HG02884 (cell line): ENCODE data around the gene EFCAB12.
"Not testable (repeated sequence)": the region's sequence is repeated elsewhere in the genome, so short reads cannot be mapped to it uniquely, and the experiment has no call there.

Experiments used
- ATAC-seq: cut with Tn5 transposase; IDR thresholded peaks from one replicate; pipeline ENCODE4 v1.9.1; 2021; ENCODE audit warnings: mild to moderate bottlenecking, moderate library complexity; ENCODE audit not compliant: unreplicated experiment

Gene EFCAB12

GRCh38 chr3:129399145-129399894 is 29.1 kb downstream of the EFCAB12 start:
- ATAC-seq, result peak; percentile 74

- no peak for ATAC-seq
Measured at GRCh38 chr3:129398803-129399144, 29.7 kb downstream of the EFCAB12 start.

- not testable (repeated sequence) for ATAC-seq
Measured at GRCh38 chr3:129393760-129394564, 34.5 kb downstream of the EFCAB12 start.

- no peak for ATAC-seq
Measured at GRCh38 chr3:129393271-129393670, 35.2 kb downstream of the EFCAB12 start.

- ATAC-seq, result not testable (repeated sequence)
Measured at GRCh38 chr3:129392106-129392887, 36.1 kb downstream of the EFCAB12 start.

- not testable (repeated sequence) for ATAC-seq
Measured at GRCh38 chr3:129391583-129391982, 36.9 kb downstream of the EFCAB12 start.

GRCh38 chr3:129389572-129389937 is 38.9 kb downstream of the EFCAB12 start:
- ATAC-seq, result no peak

GRCh38 chr3:129388791-129389571 is 39.5 kb downstream of the EFCAB12 start:
- not testable (repeated sequence) for ATAC-seq

- ATAC-seq, result no peak
Measured at GRCh38 chr3:129387487-129387886, 40.9 kb downstream of the EFCAB12 start.

GRCh38 chr3:129386984-129387383 is 41.5 kb downstream of the EFCAB12 start:
- no peak for ATAC-seq

GRCh38 chr3:129385507-129385906 is 42.9 kb downstream of the EFCAB12 start:
- not testable (repeated sequence) for ATAC-seq

GRCh38 chr3:129384594-129385323 is 43.7 kb downstream of the EFCAB12 start:
- no peak for ATAC-seq

- not testable (repeated sequence) for ATAC-seq
Measured at GRCh38 chr3:129384103-129384502, 44.3 kb downstream of the EFCAB12 start.

- peak; percentile 80 for ATAC-seq
Measured at GRCh38 chr3:129383292-129383860, 45.1 kb downstream of the EFCAB12 start.

GRCh38 chr3:129382366-129382765 is 46.1 kb downstream of the EFCAB12 start:
- ATAC-seq, result no peak

GRCh38 chr3:129379582-129380358 is 48.7 kb downstream of the EFCAB12 start:
- ATAC-seq, result no peak

GRCh38 chr3:129378949-129379348 is 49.5 kb downstream of the EFCAB12 start:
- no peak for ATAC-seq

- ATAC-seq, result no peak
Measured at GRCh38 chr3:129377615-129378014, 50.8 kb downstream of the EFCAB12 start.

- ATAC-seq, result no peak
Measured at GRCh38 chr3:129375099-129375498, 53.3 kb downstream of the EFCAB12 start.
